ENCODE data around the gene FCN2.

Gene FCN2

GRCh38 chr9:134908524-134909309, 28.1 kb downstream of the FCN2 start:
- TF ChIP-seq CTCF (IDR thresholded peaks at IDR 0.05; ENCODE audit: low read depth, low read length): no peak
- no peak overlapping the region for H3K4me3 ChIP-seq (replicated peaks in 1 of 2; ENCODE audit: low read depth in 2 of 2, low read length in 2 of 2)
- DNase-seq (ENCODE audit: low read depth in 2 of 2): no peak

- no peak for TF ChIP-seq CTCF (IDR thresholded peaks at IDR 0.05; ENCODE audit: low read depth, low read length)
- no peak overlapping the region for H3K4me3 ChIP-seq (replicated peaks in 1 of 2; ENCODE audit: low read depth in 2 of 2, low read length in 2 of 2)
- DNase-seq (ENCODE audit: low read depth in 2 of 2): no peak
Observed at GRCh38 chr9:134909511-134910481, 29.2 kb downstream of the FCN2 start.

GRCh38 chr9:134912126-134912840, 31.7 kb downstream of the FCN2 start:
- no peak for TF ChIP-seq CTCF (IDR thresholded peaks at IDR 0.05; ENCODE audit: low read depth, low read length)
- no peak for DNase-seq (ENCODE audit: low read depth in 2 of 2)
- no peak overlapping the region for H3K4me3 ChIP-seq (replicated peaks in 1 of 2; ENCODE audit: low read depth in 2 of 2, low read length in 2 of 2)

- DNase-seq (ENCODE audit: low read depth in 2 of 2): no peak
- H3K4me3 ChIP-seq (replicated peaks in 1 of 2; ENCODE audit: low read depth in 2 of 2, low read length in 2 of 2): no peak overlapping the region
- no peak for TF ChIP-seq CTCF (IDR thresholded peaks at IDR 0.05; ENCODE audit: low read depth, low read length)
Observed at GRCh38 chr9:134913041-134913712, 32.6 kb downstream of the FCN2 start.

GRCh38 chr9:134913713-134914500, 33.3 kb downstream of the FCN2 start:
- TF ChIP-seq CTCF (IDR thresholded peaks at IDR 0.05; ENCODE audit: low read depth, low read length): no peak
- H3K4me3 ChIP-seq (replicated peaks in 1 of 2; ENCODE audit: low read depth in 2 of 2, low read length in 2 of 2): no peak overlapping the region
- DNase-seq (ENCODE audit: low read depth in 2 of 2): no peak

Data from cardiac fibroblast (primary cell).